ENCODE measurements around the gene COL19A1.

The COL19A1 gene

DNA sequence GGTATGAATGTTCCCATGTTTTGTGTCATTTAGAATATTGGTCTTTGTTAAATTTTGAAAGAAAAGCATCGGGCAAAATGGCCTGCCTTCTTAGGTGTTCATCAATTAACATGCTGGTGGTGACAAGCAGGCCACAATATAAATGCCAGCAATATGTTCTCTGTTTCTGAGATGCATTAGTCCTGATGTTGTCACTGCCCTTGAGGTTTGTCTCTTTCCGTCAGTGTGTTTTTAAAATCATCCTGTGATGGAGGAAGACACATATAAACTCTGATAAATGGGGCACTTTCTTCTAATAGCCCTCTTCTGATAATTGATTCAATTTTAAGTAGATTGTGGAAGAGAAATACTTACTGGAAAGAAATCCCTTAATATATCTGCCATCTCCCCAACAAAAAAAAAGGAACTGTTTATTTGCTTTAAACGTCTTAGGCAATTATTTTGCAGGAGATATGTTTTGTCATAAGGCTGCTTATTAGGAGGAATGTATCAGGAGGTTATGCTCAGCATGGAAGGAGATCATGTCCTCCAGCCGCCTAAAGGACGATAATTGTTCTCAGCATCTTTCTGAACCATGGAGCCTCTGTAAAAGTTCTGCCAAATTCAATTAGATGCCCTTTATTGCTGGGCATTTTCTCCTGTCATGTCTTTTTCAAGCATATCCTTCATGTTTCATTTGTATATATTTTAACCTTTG is 302.5 kb downstream of the COL19A1 start:
- no peak for DNase-seq (ENCODE audit: low read depth in 2 of 2)

DNA sequence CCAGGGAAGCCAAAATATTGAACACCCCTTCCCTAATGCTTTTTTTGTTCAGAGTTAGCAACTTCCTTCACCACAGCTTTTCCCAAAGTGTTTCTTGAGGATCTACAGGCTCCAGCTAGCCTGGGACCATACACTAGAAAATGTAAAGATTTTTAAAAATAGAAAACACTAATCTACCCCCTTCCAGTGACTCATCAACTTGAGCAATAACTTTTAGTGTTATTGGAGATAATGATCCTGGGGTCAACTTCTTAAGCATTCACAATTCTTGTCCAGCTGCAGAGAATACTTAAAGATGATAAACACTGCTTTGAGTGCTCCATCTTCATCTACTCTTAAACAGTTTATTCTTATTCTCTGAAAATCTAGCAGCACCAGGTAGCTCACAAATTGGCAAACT is 304.9 kb downstream of the COL19A1 start:
- no peak for DNase-seq (ENCODE audit: low read depth in 2 of 2)

DNA sequence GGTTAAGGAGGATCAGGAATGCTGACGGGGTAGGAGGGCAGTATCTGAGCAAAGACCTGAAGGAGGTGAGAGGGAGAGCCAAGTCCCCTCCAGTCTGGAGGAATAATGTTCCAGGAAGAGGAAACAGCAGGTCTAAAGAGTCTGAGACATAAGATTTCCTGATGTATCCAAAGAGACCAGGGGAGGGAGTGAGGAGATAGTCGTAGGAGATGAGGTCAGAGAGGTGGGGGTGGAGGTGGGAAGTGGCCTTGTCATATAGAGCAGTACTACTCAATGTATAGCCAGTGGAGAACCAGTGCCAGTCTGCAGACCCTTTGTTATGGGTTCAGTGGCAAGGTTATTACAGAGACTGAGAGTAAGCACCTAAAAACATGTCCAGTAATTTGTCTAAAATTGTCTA is 305.9 kb downstream of the COL19A1 start:
- DNase-seq (ENCODE audit: low read depth in 2 of 2), result no peak

DNA sequence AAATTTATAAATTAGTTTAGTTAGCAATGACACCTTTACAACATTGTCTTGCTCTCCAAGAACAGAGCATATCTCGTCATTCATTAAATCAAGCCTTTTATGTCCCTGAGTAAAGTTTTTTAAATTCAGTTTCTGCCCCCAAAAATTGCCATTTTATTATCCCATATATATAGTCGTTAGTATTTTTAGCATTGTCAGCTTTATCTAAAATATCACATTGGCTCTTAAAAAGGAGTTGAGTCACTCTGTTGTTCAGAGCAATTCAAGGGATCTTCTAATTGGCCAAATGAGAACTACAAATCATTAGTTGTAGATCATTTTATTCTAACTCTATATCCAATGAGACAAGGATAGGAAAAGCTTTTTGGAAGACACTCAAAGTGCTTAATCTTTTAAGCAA is 309.4 kb downstream of the COL19A1 start:
- no peak for DNase-seq (ENCODE audit: low read depth in 2 of 2)

DNA sequence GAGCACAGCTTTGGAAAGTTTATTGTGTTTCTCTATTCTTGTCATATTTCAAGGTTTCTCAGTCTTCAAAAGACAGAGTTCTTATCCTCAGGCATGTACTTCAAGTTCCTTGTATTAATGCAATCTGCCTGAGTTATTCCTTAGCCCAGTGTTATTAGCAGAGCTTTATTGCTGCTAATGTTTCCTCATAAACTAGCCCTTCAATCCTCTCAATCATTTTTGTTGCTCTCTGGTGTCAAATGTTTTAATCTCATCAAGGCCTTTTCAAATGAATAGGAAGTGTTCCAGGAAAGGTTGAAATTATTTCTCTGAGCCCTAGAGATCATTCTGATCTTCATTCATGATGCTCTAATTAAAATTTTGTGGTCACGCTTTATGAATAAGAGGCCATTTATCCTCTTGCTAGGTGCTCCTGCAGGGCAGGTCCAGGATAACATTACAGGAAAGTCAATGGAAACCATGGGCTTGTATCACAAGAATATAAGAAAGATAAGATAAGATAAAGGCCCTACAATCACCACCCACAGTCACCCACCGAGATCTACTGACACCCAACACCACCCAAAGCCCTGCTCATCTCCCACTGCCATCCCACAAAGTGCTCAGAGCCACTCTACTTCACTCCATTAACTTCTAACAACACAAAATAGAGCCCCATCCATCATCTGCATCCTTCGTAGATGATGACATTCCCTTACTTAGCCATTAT is 310.6 kb downstream of the COL19A1 start:
- no peak for DNase-seq (ENCODE audit: low read depth in 2 of 2)

DNA sequence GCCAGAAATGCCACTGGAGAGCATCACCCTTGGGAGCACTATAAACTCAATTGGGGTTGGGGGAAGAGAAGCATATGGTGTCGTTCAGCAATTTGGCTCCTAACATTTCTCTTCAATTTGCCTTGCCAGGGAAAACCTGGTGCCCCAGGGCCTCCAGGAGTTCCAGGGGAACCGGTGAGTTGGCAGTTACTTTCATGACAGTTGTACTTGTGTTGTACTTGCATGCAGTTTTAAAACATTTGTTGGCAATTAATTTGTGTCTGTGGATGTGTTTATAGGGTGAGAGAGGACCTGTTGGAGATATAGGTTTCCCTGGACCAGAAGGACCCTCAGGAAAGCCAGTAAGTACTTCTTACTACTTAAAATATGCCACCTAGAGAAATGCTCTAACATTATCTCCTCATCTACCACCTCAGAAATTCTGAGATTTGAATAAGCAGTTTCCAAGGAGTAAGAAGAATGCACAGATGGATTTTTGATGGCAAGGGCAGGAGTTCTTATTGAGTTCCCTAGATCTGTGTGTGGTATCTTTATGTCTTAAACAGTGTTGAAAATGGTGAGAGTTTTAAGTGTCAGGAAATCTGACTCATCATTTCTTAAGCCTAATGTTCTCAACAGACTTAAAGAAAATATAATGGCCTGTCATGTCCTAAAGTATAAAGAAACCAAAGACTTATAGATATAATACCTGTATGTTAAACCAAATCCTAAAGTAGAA is 314.0 kb downstream of the COL19A1 start:
- DNase-seq (ENCODE audit: low read depth in 2 of 2), result no peak

DNA sequence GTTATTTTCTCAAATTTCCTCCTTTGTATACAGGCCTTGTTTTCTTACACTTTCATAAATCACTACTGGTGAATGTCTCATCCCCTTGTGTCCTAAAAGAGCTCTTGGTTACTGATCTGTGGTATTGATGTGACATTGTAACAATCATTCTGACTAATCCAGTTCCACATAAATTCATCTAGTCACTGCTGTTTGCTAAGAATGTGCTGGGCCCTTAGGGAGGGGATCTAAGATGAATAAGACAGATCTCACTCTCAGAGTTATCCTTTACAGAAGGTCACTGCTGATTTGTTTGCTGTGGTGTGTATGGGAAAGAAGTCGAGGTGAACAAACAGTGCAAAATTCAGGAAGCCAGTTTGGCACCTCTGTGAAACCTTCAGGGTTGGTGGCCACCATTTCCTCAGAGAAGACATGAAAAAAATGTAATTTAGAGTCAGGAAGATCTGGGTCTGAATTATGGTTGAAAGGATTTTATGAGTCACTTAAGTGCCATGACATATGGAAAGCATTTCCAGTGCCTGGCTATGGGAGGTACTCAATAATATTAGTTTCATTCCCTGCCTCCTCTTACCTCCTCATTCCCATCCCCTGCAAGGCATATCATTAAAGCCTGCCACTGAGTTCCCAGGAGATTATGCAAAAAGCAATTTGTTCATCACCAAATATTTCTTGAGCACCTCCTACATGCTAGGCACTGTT is 314.7 kb downstream of the COL19A1 start:
- no peak for DNase-seq (ENCODE audit: low read depth in 2 of 2)

DNA sequence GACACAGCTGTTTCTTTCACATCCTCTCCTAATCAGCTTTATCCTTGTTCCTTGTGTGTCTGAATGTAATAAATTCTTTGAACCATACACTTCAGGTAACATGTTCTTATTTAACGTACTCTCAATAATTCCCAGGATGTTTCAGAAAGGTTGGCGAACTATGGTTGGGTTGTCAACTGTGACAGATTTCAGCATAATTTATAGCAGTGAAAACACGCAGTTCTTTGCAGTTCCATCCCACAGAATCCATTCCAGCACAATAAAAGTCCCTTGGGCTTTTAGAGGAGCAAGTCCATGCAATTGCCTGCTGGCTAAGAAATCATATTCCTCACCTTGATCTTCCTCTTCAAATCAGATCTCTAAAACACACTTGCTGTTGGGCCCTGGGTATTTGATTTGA is 317.2 kb downstream of the COL19A1 start:
- no peak for DNase-seq (ENCODE audit: low read depth in 2 of 2)

DNA sequence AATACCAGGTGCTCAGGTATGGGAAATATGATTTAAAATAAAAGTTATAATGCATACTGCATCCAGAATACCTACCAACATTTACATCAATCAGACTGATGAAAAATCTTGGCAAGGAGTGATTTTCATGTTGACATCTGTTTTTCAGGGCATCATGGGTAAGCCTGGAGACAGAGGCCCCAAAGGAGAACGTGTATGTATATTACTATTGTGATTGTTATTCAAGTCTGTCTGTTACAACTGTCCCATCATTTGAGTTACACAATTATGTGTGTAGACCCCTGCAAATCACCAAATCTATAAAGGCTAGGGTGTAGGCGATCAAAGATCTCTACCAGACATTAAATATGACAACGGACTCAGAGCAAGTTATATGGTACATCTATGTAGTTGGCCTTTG is 318.4 kb downstream of the COL19A1 start:
- DNase-seq (ENCODE audit: low read depth in 2 of 2), result no peak

DNA sequence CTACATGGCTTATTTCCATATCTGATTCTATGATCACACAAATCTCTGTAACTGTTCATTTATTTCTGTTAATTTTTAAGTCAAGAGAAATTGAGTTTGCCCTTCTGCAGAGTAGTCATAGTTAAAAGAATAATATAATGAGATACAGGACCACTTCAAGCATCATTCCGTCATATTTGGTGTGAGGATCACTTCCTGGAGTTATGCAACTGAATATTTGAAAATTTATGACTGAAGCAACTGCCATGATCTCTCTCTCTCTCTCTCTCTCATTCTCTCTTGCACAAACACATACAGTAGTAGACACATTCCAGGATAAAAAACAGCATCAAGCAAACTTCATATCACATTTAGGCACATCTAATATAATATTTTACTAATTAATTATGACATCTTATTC is 320.1 kb downstream of the COL19A1 start:
- no peak for DNase-seq (ENCODE audit: low read depth in 2 of 2)

DNA sequence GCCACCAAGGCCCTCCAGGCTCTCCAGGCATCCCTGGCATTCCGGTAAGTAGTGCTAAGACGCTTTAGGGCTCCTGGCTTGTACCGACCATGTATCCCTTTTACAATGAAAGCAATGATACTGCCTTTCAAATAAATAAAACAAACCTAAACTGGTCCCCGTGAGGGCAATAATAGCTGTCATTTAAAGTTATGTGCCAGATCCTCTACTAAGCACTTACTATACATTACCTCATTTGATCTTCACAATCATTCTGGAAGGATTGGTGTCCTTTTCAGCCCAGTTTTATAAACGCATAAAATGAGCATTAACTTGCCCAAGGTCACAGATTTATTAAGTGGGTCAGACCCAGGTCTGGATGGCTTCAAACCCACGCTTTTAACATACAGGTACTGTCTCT is 321.8 kb downstream of the COL19A1 start:
- no peak for DNase-seq (ENCODE audit: low read depth in 2 of 2)

DNA sequence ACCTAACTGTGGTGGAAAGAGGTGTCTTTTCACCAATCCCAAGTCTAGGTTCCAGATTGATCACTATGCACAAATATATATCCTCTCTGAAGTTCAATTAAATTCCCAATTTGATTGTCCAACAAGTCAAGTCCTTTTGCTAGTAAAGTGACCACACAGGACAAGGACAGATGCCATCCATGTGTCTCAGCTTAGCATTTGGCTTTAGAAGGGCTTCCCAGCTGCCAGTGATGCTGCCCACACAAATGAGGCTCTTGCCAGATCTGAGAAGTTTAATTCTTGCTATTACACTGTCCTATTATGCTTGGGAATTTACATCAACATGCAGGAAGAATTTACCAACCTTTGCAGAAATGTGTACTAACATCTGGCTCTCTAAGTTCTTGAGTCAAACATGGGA is 328.1 kb downstream of the COL19A1 start:
- no peak for DNase-seq (ENCODE audit: low read depth in 2 of 2)

DNA sequence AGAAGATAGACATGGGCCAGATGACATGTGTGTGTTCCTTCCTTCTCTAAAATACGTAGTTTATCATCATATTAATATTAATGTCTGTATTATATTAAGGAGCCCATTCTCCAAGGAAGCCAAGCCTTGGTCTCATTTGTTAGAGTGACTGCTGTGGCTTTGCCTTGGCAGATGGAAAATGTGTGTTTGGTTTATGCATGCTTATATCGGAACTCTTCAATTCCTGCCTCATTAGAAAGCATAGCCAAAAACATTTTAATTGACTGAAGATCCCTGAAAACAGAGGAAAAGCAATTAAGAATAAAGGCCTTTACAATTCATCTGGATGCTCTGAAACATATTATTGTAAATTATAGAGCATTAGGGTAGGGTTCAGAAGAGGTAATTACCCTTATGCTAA is 330.2 kb downstream of the COL19A1 start:
- DNase-seq (ENCODE audit: low read depth in 2 of 2), result no peak

DNA sequence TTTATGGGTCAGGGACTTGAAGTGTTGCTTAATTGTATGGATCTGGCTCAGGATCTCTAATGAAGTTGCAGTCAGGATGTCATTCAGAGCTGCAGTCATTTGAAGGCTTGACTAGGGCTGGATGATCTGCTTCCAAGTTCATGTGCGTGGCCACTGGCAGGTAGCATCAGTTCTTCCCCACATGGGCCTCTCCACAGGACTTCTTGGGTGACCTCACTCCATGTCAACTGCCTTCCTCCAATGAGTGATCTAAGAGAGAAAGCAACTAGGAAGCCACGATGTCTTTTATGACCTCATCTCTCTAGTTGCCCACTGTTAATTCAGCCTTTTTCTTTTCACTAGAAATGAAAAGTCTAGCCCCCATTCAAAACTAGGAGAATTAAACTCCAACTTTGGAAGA is 332.4 kb downstream of the COL19A1 start:
- no peak for DNase-seq (ENCODE audit: low read depth in 2 of 2)

DNA sequence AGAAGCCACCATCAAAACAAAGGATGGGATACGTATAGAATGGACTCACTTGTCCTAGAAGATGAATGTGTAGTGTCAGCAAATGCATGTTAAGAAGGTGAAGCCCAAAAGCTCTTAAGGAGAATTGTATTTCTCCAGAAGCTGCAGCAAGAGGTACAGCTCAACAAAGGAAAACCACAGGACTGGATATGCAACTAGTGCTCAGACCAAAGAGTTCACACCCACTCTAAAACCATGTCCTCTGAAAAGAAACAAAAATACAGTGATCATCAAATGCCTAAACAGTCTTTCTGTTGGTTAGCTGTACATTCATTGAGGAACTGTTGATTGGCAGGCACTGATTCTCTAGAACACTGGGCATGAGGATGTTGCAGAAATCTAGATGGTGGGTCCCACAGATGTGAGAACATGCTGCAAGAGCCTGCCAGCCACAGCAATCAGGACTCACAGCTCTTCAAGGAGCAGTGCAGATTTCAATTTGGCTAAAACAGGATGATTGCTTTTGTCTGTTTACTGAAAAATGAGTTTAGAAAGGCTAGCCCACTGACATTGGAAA is 342.0 kb downstream of the COL19A1 start:
- DNase-seq (ENCODE audit: low read depth in 2 of 2), result no peak

DNA sequence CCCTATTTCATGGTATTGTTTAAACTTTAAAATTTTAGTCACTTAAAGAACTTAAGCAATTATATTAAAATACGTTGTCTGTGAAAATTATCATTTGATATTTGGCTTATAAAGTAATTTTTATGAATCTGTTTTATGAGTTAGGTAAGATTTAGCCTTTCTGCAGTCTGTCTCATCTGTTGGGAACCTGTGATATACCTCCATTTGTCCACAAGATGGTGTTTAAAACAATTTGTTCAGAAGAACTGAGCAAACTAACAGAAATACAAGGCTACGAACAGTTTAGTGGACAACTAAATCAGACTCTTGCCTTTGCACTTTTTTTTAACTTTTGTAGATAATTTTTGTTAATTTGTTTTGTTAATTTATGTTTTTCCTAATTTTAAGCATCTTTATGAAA is 344.1 kb downstream of the COL19A1 start:
- DNase-seq (ENCODE audit: low read depth in 2 of 2), result no peak

DNA sequence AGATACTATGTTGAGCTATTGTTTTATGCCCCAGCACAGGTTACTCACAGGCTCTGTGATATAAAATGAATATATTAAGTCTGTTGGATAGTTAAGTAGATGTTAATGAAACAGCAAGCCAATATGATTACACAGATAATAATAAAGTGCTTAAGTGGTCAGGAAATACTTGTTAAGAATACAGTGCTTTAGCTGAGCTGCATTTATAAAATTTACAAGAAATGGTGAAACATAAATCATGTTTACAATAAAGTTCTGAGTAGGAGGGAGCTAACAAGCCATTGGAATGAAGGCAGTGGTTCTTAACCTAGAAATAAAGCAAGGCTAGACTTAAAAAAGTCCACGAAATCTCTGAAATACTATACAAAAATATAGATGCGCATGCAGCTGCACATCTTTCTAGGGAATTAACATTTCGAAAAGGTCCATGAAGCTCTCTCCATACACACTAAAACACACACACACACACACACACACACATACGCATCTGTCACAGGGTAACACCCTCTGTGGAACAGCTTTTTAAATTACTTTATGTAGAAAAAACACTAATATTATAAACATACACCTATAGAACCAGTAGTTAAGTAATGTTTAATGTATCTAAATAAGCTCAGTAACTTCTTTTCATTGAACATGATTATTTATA is 349.2 kb downstream of the COL19A1 start:
- no peak for DNase-seq (ENCODE audit: low read depth in 2 of 2)

DNA sequence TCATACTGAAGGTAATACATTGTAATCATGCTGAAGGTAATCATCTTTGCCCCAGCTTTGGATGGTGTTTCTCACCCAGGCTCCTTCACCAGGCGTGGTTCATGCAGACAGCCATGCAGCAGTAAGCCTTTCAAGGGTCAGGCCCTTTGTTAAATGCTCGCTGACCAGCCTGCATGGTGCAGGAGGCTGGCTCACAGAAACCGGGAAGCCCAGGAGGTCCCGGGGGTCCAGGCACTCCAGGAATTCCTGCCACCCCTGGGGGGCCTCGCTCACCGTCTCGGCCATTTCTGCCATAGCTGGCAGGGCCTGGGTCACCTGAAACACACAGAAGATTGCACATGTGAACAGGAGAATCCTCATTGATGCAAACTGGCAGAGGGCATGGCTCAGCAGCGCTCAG is 350.4 kb downstream of the COL19A1 start:
- no peak for DNase-seq (ENCODE audit: low read depth in 2 of 2)

DNA sequence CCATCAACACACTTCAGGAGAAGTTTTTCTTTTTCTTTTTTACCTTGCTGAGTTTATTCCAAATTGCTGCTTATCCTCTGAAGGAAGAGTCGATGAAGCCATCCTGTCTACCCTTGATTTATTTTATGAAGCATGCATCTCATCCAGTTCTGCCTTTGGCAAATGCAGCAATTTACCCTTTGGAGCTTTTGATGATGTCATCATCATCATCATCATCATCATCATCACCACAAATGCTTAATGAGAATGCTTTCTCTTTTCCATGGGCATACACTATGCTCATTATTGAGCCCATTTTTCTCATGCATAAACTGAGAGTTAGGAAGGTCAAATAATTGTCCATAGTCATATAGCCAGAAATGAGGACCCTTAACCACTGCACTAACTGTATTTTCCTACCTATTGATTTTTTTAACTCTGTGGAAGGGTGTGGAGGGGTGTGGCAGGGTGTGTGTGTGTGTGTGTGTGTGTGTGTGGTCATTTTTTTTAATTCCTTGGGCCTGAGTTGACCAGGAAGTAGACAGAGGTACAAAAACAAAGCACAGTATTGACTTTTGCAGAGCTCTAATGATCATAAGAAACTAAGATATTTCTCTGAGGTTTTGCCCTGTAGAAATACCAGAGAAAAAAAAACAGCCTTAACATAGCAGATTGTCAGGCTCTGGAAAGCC is 353.7 kb downstream of the COL19A1 start:
- DNase-seq (ENCODE audit: low read depth in 2 of 2), result no peak

DNA sequence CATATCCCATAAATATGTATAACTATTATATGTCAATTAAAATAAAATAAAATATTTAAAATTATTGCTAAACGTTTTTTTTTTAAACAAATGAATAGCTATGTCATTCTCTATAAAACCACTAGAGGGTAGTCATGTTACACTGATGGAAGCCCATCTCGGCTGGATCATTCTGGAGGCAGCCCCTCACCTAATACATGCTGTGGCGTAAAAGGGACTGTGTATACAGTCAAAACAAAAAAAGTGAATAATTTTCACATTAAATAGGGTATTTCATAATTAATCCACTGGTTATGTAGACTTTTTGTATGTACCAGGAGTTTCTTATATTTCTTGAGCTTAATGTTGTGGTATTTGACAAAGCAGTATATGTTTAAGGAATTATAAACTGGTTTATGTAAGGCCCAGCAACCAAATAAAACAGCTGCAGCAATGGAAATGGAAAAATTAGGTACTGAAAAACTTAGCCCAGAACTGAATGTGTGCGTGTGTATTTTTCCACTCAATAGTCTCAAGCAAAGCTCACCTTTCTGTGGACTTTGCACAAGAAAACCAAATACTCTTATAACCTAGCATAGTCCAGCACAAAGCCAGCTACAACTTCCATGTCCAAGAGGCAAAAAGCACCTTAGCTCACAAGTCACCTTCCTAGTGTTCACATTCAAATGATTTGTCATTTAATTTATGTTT is 354.8 kb downstream of the COL19A1 start:
- DNase-seq (ENCODE audit: low read depth in 2 of 2), result no peak

Data from stimulated activated CD4-positive, alpha-beta T cell treated with anti-CD3 and anti-CD28 coated beads, Interleukin-15, amount 100 ng/mL, for 48 hours (primary cell).